Measurements from ENCODE around the gene ZIC1. TPM values are rescaled to one million over a fixed set of nuclear protein-coding genes. Genes with fewer than 3 reads are reported as not detected.

ZIC1 gene
- total RNA-seq, 1 donor from 2014 or later: not detected

GRCh38 chr3:147413686-147414389, 4.7 kb downstream of the ZIC1 start:
- no peak for DNase-seq (ENCODE audit: low read depth)
- H3K4me3 ChIP-seq (ENCODE audit: low read depth, low read length): no peak overlapping the region
- no peak for TF ChIP-seq CTCF (conservative IDR thresholded peaks at IDR 0.05; ENCODE audit: low read depth, low read length)

DNA sequence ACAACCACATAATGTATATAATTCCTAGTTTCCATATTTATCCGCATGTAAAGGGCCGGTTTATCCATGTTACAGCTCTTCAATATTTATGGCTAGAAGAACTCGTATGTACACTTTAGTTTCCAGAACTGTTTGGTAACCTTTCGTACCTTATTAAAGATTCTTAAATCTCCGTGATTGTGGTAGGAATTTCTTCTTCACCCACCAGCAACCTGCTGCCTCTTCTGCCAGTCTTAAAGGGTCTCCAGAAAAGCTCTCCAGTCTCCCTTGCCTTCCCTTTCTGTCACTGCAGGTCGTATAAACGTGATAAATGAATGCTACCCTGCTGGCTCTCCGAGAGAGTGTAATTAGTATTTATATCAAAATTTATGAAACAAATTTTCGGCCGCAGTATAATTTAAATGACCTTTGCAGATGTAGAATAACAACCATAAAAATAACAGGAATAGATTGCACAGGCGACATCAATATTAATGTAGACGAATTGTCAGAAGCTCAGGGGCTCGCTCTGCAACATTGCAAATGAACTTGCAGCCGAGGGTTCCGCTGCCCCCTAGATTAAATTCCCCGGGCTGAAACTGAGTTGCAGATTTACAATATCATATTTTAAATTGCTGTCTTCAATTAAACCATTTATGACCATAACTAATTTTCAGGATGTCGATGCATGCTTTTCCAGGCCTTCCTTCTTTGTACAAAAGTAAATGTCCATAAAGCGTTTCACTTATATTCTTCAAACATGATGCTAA, 5.4 kb downstream of the ZIC1 start:
- H3K4me3 ChIP-seq (ENCODE audit: low read depth, low read length): no peak overlapping the region
- TF ChIP-seq CTCF (conservative IDR thresholded peaks at IDR 0.05; ENCODE audit: low read depth, low read length): no peak
- DNase-seq (ENCODE audit: low read depth): no peak

DNA sequence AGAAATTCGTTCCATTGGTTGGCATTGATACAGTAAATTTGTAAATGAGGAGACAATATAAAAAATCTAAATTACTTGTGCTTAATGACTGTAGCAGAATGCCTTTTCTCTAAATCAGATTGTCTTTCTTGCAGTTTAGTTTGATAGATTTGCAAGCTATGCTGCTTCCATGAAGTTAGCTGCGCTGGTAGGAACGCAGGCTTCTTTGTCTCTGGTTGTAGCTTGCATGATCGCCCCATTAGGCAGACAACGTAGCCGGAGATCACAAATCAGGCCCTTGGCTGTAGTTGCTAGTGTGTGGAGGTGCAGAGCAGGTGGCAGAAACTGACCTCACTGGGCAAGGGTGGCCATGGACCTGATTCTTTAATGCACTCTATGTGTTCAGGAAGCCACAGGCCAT, 6.1 kb downstream of the ZIC1 start:
- no peak for TF ChIP-seq CTCF (conservative IDR thresholded peaks at IDR 0.05; ENCODE audit: low read depth, low read length)
- H3K4me3 ChIP-seq (ENCODE audit: low read depth, low read length): no peak overlapping the region
- no peak for DNase-seq (ENCODE audit: low read depth)

DNA sequence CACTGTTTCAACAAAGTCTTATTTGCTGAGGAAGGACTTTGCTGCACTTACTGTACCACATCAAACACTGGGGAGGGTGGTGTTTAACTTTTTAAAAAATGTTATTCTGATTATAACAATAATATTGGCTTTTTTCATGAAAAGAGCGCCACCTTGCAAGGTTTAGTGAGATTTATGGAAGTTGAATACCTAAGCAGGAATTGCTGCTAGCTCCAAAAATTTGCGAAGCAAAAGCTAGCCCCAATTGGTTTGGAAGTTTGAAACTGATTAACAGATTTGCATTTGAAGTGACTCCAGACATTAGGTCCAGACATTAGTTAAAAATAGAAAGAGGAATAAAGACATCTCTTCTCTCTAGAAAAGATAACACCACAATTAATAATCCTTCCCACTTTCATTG, 6.7 kb downstream of the ZIC1 start:
- DNase-seq (ENCODE audit: low read depth): no peak
- H3K4me3 ChIP-seq (ENCODE audit: low read depth, low read length): no peak overlapping the region
- TF ChIP-seq CTCF (conservative IDR thresholded peaks at IDR 0.05; ENCODE audit: low read depth, low read length): peak; percentile 10

DNA sequence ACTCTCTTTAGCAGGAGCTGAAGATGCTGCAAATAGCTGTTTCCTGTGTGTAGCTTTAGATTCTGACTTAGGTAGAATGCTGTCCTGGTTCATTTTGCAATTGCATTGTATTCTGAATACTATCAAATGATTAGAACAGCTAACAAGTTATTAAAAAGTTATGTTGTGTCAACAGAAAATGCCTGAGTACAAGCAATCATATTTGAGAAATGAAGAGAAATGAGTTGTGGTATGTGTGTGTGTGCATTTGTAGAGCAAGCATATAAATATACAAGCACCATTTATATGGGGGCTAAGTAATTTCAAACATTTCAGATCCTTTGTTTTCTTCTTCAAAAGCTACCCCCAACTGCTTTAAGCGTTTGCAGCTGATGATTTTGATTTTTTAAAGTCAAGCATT, 7.8 kb downstream of the ZIC1 start:
- DNase-seq (ENCODE audit: low read depth): no peak
- no peak for TF ChIP-seq CTCF (conservative IDR thresholded peaks at IDR 0.05; ENCODE audit: low read depth, low read length)
- H3K4me3 ChIP-seq (ENCODE audit: low read depth, low read length): no peak overlapping the region

GRCh38 chr3:147417551-147418295, 8.6 kb downstream of the ZIC1 start:
- H3K4me3 ChIP-seq (ENCODE audit: low read depth, low read length): no peak overlapping the region
- no peak for TF ChIP-seq CTCF (conservative IDR thresholded peaks at IDR 0.05; ENCODE audit: low read depth, low read length)

More at GRCh38 chr3:147417551-147418295, 8.6 kb downstream of the ZIC1 start:
- DNase-seq (ENCODE audit: low read depth): no peak

Data from epithelial cell of proximal tubule (primary cell).